NCI-H128 (cell line): ENCODE measurements around the gene MRPS15.
"Not testable (repeated sequence)": the region's sequence is repeated elsewhere in the genome, so short reads cannot be mapped to it uniquely, and the experiment has no call there.

Experiments used
- DNase-seq: peaks from one replicate; lab custom pipeline; 2025; ENCODE audit not compliant: unreplicated experiment; lab: John Stamatoyannopoulos, UW

Gene MRPS15

GRCh38 chr1:36463803-36464604 is at the start of gene MRPS15:
TSS of gene MRPS15 (minus strand) at chr1:36464384. CDS start at chr1:36464275, 109 bp downstream.
- DNase-seq = peak; percentile 92

GRCh38 chr1:36512842-36513241 is 48.7 kb upstream of the MRPS15 start:
- no peak for DNase-seq

- DNase-seq = no peak
Measured at GRCh38 chr1:36511804-36512798, 47.9 kb upstream of the MRPS15 start.

- not testable (repeated sequence) for DNase-seq
Measured at GRCh38 chr1:36511220-36511619, 47.0 kb upstream of the MRPS15 start.

- no peak for DNase-seq
Measured at GRCh38 chr1:36510418-36510817, 46.2 kb upstream of the MRPS15 start.

- DNase-seq = no peak
Measured at GRCh38 chr1:36508257-36508656, 44.1 kb upstream of the MRPS15 start.

- no peak for DNase-seq
Measured at GRCh38 chr1:36506276-36506920, 42.2 kb upstream of the MRPS15 start.

- DNase-seq = no peak
Measured at GRCh38 chr1:36503733-36504132, 39.5 kb upstream of the MRPS15 start.

GRCh38 chr1:36503159-36503558 is 39.0 kb upstream of the MRPS15 start:
- no peak for DNase-seq

- DNase-seq = no peak
Measured at GRCh38 chr1:36502616-36503015, 38.4 kb upstream of the MRPS15 start.

- DNase-seq = not testable (repeated sequence)
Measured at GRCh38 chr1:36501911-36502310, 37.7 kb upstream of the MRPS15 start.

- no peak for DNase-seq
Measured at GRCh38 chr1:36497207-36497606, 33.0 kb upstream of the MRPS15 start.

GRCh38 chr1:36494971-36495370 is 30.8 kb upstream of the MRPS15 start:
- no peak for DNase-seq

- no peak for DNase-seq
Measured at GRCh38 chr1:36493524-36493923, 29.3 kb upstream of the MRPS15 start.

GRCh38 chr1:36492491-36492890 is 28.3 kb upstream of the MRPS15 start:
- DNase-seq = no peak

- not testable (repeated sequence) for DNase-seq
Measured at GRCh38 chr1:36489258-36490051, 25.3 kb upstream of the MRPS15 start.

GRCh38 chr1:36487906-36488305 is 23.7 kb upstream of the MRPS15 start:
- no peak for DNase-seq

GRCh38 chr1:36487336-36487725 is 23.1 kb upstream of the MRPS15 start:
- not testable (repeated sequence) for DNase-seq

- DNase-seq = no peak
Measured at GRCh38 chr1:36486439-36487335, 22.5 kb upstream of the MRPS15 start.

GRCh38 chr1:36486093-36486438 is 21.9 kb upstream of the MRPS15 start:
- DNase-seq = no peak
